Stimulated activated CD4-positive, alpha-beta T cell treated with anti-CD3 and anti-CD28 coated beads, Interleukin-1b, Interleukin-23, amount 100 ng/mL, for 48 hours (primary cell): ENCODE data around the gene TMC4.
"Not testable (repeated sequence)": the region's sequence is repeated elsewhere in the genome, so short reads cannot be mapped to it uniquely, and the experiment has no call there.

Experiments
- DNase-seq: peaks from one replicate; pipeline ENCODE4 v3.0.0-alpha.2; 2020

TMC4 gene

GRCh38 chr19:54172471-54173358 is at the start of gene TMC4:
TMC4 (minus strand) TSS chr19:54173160; CDS start chr19:54173117, 43 bp downstream.
- no peak for DNase-seq

- DNase-seq, result not testable (repeated sequence)
Measured at GRCh38 chr19:54221947-54222346, 49.0 kb upstream of the TMC4 start.

- not testable (repeated sequence) for DNase-seq
Measured at GRCh38 chr19:54219702-54220101, 46.7 kb upstream of the TMC4 start.

GRCh38 chr19:54218960-54219661 is 46.2 kb upstream of the TMC4 start:
- no peak for DNase-seq

- DNase-seq, result no peak
Measured at GRCh38 chr19:54218259-54218658, 45.3 kb upstream of the TMC4 start.

- DNase-seq, result not testable (repeated sequence)
Measured at GRCh38 chr19:54217517-54218247, 44.7 kb upstream of the TMC4 start.

- DNase-seq, result no peak
Measured at GRCh38 chr19:54216869-54217268, 43.9 kb upstream of the TMC4 start.

GRCh38 chr19:54214734-54215133 is 41.8 kb upstream of the TMC4 start:
- DNase-seq, result not testable (repeated sequence)

GRCh38 chr19:54214217-54214616 is 41.3 kb upstream of the TMC4 start:
- not testable (repeated sequence) for DNase-seq

GRCh38 chr19:54211235-54211634 is 38.3 kb upstream of the TMC4 start:
- DNase-seq, result no peak

GRCh38 chr19:54209811-54210494 is 37.0 kb upstream of the TMC4 start:
- DNase-seq, result no peak

GRCh38 chr19:54209058-54209810 is 36.3 kb upstream of the TMC4 start:
- DNase-seq, result peak; percentile 20

GRCh38 chr19:54208784-54209057 is 35.8 kb upstream of the TMC4 start:
- DNase-seq, result peak; percentile 31

GRCh38 chr19:54207983-54208783 is 35.2 kb upstream of the TMC4 start:
- DNase-seq, result peak; percentile 63

GRCh38 chr19:54207676-54207982 is 34.7 kb upstream of the TMC4 start:
- DNase-seq, result no peak

GRCh38 chr19:54207193-54207592 is 34.2 kb upstream of the TMC4 start:
- not testable (repeated sequence) for DNase-seq

- DNase-seq, result no peak
Measured at GRCh38 chr19:54206831-54207177, 33.8 kb upstream of the TMC4 start.

- no peak for DNase-seq
Measured at GRCh38 chr19:54206030-54206830, 33.3 kb upstream of the TMC4 start.

- no peak for DNase-seq
Measured at GRCh38 chr19:54204767-54205468, 32.0 kb upstream of the TMC4 start.

GRCh38 chr19:54203151-54203611 is 30.2 kb upstream of the TMC4 start:
- no peak for DNase-seq
